Peyer's patch (tissue), 4 donors: ENCODE measurements around the gene BUB1B.
"Not testable (repeated sequence)": the region's sequence is repeated elsewhere in the genome, so short reads cannot be mapped to it uniquely, and the experiment has no call there.

Experiments used
- POLR2A ChIP-seq, 2 donors: fragments of 450-650 bp; IDR thresholded peaks; one replicate each; pipeline ENCODE4 v1.5.1; 2017; ENCODE audit warnings: antibody characterized with exemption in 2 of 2, mild to moderate bottlenecking in 2 of 2, moderate library complexity in 2 of 2
- TF ChIP-seq, protein P1 (sequence below), 6 experiments: fragments of 450-650 bp in 4 of 6; fragments of 200-600 bp in 2 of 6; sonication (generic) in 1 of 6; IDR thresholded peaks; one replicate each; pipeline ENCODE4 v1.5.1; 2017 to 2019; ENCODE audit warnings: antibody characterized with exemption in 6 of 6, mild to moderate bottlenecking in 3 of 6, moderate library complexity in 1 of 6

DNA sequence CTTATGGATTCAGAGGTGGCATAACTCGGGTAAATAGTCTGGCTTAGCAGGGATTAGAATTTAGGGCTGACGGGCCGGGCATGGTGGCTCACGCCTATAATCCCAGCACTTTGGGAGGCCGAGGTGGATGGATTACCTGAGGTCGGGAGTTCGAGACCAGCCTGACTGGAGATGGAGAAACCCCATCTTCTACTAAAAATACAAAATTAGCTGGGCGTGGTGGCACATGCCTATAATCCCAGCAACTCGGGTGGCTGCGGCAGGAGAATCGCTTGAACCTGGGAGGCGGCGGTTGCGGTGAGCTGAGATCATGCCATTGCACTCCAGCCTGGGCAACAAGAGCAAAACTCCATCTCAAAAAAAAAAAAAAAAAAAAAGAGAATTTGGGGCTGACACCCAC lies 45.8 kb upstream of the BUB1B start:
- TF ChIP-seq, protein P1, sequence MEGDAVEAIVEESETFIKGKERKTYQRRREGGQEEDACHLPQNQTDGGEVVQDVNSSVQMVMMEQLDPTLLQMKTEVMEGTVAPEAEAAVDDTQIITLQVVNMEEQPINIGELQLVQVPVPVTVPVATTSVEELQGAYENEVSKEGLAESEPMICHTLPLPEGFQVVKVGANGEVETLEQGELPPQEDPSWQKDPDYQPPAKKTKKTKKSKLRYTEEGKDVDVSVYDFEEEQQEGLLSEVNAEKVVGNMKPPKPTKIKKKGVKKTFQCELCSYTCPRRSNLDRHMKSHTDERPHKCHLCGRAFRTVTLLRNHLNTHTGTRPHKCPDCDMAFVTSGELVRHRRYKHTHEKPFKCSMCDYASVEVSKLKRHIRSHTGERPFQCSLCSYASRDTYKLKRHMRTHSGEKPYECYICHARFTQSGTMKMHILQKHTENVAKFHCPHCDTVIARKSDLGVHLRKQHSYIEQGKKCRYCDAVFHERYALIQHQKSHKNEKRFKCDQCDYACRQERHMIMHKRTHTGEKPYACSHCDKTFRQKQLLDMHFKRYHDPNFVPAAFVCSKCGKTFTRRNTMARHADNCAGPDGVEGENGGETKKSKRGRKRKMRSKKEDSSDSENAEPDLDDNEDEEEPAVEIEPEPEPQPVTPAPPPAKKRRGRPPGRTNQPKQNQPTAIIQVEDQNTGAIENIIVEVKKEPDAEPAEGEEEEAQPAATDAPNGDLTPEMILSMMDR (IDR thresholded peaks at IDR 0.05), result not testable (repeated sequence)
- TF ChIP-seq POLR2A (IDR thresholded peaks at IDR 0.05), result not testable (repeated sequence)
